OCI-LY1 (cell line): ENCODE data around the gene ACAN.

Experiments
- EZH2 ChIP-seq: fragments of 200-600 bp; sonication (generic), shearing (Covaris generic); IDR thresholded peaks from 2 replicates; pipeline ENCODE4 v1.8.0; 2017; ENCODE audit warnings: borderline replicate concordance, mixed run types, mild to moderate bottlenecking, antibody characterized with exemption, low read length, moderate library complexity, mixed read lengths
- TF ChIP-seq, protein P1 (sequence below): fragments of 200-600 bp; sonication (generic), shearing (Covaris generic); IDR thresholded peaks from 2 replicates; pipeline ENCODE4 v1.5.1; 2017; ENCODE audit warnings: mild to moderate bottlenecking, antibody characterized with exemption, low read length, moderate library complexity, mixed read lengths

DNA sequence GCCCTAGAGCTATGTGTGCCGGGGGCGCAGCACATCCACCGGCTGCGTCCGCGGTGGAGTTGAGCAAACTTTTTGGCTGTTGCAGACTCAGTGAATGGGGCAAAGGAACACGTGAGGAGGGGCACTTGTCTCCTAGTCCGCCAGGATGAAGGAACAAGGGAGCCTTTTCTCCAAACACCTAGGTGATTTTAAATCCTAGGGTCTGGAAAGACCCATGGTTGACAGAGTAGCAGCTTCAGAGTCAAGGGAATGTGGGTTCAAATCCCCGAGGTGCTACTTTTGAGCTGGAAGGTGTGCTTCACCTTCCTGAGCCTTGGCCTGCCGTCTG lies 648 bp downstream of the ACAN start:
- TF ChIP-seq, protein P1, sequence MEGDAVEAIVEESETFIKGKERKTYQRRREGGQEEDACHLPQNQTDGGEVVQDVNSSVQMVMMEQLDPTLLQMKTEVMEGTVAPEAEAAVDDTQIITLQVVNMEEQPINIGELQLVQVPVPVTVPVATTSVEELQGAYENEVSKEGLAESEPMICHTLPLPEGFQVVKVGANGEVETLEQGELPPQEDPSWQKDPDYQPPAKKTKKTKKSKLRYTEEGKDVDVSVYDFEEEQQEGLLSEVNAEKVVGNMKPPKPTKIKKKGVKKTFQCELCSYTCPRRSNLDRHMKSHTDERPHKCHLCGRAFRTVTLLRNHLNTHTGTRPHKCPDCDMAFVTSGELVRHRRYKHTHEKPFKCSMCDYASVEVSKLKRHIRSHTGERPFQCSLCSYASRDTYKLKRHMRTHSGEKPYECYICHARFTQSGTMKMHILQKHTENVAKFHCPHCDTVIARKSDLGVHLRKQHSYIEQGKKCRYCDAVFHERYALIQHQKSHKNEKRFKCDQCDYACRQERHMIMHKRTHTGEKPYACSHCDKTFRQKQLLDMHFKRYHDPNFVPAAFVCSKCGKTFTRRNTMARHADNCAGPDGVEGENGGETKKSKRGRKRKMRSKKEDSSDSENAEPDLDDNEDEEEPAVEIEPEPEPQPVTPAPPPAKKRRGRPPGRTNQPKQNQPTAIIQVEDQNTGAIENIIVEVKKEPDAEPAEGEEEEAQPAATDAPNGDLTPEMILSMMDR: no peak
- TF ChIP-seq EZH2: no peak
